Neutrophil (primary cell): Measurements from ENCODE around the gene LPCAT1.
"Not testable (repeated sequence)": the region's sequence is repeated elsewhere in the genome, so short reads cannot be mapped to it uniquely, and the experiment has no call there.

ENCODE experiments used
- H3K27ac ChIP-seq: fragments of 200-600 bp; sonication (generic); 2 replicates; pipeline ENCODE4 v1.5.1; 2016; ENCODE audit warnings: mild to moderate bottlenecking, moderate library complexity
- H3K27me3 ChIP-seq: fragments of 200-600 bp; sonication (generic); 2 replicates; pipeline ENCODE4 v1.6.0; 2016; ENCODE audit warnings: mild to moderate bottlenecking
- H3K36me3 ChIP-seq: fragments of 200-600 bp; sonication (generic); 2 replicates; pipeline ENCODE4 v1.5.1; 2017
- H3K4me1 ChIP-seq, 2 experiments: fragments of 200-600 bp in 1 of 2; sonication (generic) in 1 of 2; 1 replicate in 1 of 2; 2 replicates in 1 of 2; pipeline versions ENCODE4 v1.5.1 to v1.6.1; 2013 to 2016; ENCODE audit warnings: low read depth in 1 of 2, low read length in 1 of 2, mild to moderate bottlenecking in 1 of 2, moderate library complexity in 1 of 2; ENCODE audit not compliant: control insufficient read depth in 1 of 2, insufficient read depth in 1 of 2
- H3K4me3 ChIP-seq, 2 experiments: fragments of 200-600 bp in 1 of 2; sonication (generic) in 1 of 2; 1 replicate in 1 of 2; 2 replicates in 1 of 2; pipeline ENCODE4 v1.5.1; 2013 to 2016; ENCODE audit warnings: low read depth in 1 of 2, low read length in 1 of 2, mild to moderate bottlenecking in 1 of 2, moderate library complexity in 1 of 2
- H3K9me3 ChIP-seq: fragments of 200-600 bp; sonication (generic); 2 replicates; pipeline ENCODE4 v1.5.1; 2016
- CTCF ChIP-seq: fragments of 200-600 bp; sonication (generic); IDR thresholded peaks from 2 replicates; pipeline ENCODE4 v1.5.1; 2016; ENCODE audit warnings: antibody characterized with exemption

The LPCAT1 gene

DNA sequence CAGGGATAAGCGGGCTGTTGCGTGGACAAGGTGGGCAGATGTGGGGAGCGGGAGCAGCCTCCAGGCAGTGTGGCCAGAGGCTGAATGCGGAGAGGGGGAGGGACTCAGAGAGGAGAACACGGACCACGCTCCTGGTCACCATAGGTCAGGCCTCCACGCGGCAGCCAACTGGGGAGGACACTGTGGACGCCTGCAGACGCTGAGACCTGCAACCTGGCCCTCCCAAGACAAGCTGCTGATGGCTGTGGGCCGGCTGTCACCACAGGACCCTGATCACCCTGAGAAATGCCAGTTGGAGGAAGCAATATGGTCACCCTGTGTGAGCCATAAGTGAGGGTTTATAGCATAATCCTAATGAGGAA, 16.8 kb downstream of the LPCAT1 start:
- H3K27me3 ChIP-seq, result no peaks in the 10 kb centered on the region
- peaks cover 46 to 63% of the 10 kb centered on the region in 2 experiments for H3K4me1 ChIP-seq
- H3K27ac ChIP-seq, result peak overlapping the region; percentile 63
- H3K4me3 ChIP-seq, result no peak overlapping the region
- no peaks in the 10 kb centered on the region for H3K9me3 ChIP-seq
- peaks cover 45% of the 10 kb centered on the region for H3K36me3 ChIP-seq
- no peak for TF ChIP-seq CTCF

- Histone ChIP-seq H3K9me3 (no peaks in the 10 kb centered on the region), H3K27me3 (no peaks in the 10 kb centered on the region), H3K4me3 (no peak overlapping the region), H3K27ac (peak overlapping the region; percentile 99), H3K4me1 (peaks cover 48 to 63% of the 10 kb centered on the region in 2 experiments), H3K36me3 (peaks cover 40% of the 10 kb centered on the region)
- no peak for TF ChIP-seq CTCF
These were observed 17.3 kb downstream of the LPCAT1 start for GRCh38 chr5:1506242-1507013.

DNA sequence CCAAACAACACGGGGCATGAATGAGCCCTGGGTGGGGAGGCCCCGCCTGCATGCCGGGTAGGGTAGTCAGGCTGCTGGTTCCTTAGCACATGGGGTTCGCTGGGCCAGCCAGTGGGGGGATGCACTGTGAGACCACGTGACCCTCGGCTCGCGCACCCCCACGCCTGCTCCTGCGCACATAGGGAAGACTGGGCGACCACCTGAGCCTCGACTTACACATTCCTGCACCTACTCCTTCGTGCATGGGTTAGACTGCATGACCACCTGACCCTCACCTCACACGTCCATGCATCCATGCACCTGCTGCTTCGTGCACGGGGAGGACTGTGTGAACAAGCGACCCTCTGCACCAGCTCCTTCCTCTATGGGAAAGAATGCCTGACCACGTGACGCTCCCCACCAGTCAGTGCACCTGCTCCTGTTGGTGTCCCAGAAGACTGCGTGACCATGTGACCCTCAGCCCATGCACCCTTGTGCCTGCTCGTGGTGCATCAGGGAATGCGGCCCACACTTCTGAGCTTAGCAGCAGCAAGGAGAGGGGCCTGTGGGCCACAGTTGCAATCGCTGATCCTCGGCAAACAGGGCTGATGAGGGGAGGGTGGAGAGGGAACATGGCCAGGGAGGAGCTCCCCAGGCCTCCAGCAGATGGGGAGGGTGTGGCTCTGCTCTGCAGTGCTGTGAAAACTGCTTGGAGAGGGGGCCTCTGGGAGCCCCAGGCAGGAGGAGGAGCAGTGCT, 18.1 kb downstream of the LPCAT1 start:
- Histone ChIP-seq H3K4me1 (peaks cover 55 to 71% of the 10 kb centered on the region in 2 experiments), H3K27ac (peak overlapping the region; percentile 99)

GRCh38 chr5:1505089-1505488, 18.7 kb downstream of the LPCAT1 start:
- peaks cover 35% of the 10 kb centered on the region for H3K36me3 ChIP-seq
- peak; percentile 37 for TF ChIP-seq CTCF
- not testable (repeated sequence) for H3K27me3 ChIP-seq, H3K9me3 ChIP-seq
- H3K4me1 ChIP-seq, result peaks cover 61 to 77% of the 10 kb centered on the region in 2 experiments
- peak overlapping the region; percentile 99 for H3K27ac ChIP-seq
- peak overlapping the region in 1 of 2 experiments; percentile 19 for H3K4me3 ChIP-seq

More for the DNA sequence above, 18.1 kb downstream of the LPCAT1 start:
- H3K9me3 ChIP-seq, result no peaks in the 10 kb centered on the region
- H3K4me3 ChIP-seq, result peak overlapping the region in 1 of 2 experiments; percentile 19
- H3K36me3 ChIP-seq, result peaks cover 37% of the 10 kb centered on the region
- TF ChIP-seq CTCF, result no peak
- H3K27me3 ChIP-seq, result no peaks in the 10 kb centered on the region

GRCh38 chr5:1504617-1505016, 19.1 kb downstream of the LPCAT1 start:
- Histone ChIP-seq H3K27me3 (no peaks in the 10 kb centered on the region), H3K4me3 (peak overlapping the region in 1 of 2 experiments; percentile 54), H3K27ac (peak overlapping the region; percentile 99), H3K36me3 (peaks cover 35% of the 10 kb centered on the region), H3K4me1 (peaks cover 66 to 81% of the 10 kb centered on the region in 2 experiments), H3K9me3 (no peaks in the 10 kb centered on the region)
- TF ChIP-seq CTCF, result no peak
